ENCODE data around the gene WASL.

DNA sequence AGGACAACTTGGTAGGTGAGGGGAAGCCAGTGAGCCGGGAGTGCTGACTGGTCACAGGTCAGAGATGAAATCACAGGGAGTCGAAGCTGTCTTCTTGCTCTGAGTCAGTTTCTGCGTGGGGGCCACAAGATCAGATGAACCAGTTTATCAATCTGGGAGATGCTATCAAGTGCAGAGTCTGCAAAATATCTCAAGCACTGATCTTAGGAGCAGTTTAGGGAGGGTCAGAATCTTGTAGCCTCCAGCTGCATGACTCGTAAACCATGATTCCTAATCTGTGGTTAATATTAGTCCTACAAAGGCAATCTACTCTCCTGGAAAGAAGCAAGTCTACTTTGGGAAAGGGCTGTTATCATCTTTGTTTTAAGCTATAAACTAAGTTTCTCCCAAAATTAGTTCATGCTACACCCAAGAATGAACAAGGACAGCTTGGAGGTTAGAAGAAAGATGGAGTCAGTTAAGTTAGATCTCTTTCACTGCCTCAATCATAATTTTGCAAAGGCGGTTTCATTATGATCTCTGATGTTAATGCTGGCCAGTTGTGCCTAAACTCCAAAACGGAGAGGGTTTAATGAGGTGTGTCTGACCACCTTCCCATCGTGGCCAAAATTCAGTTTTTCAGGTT is 101.6 kb downstream of the WASL start:
- TF ChIP-seq, protein P1, sequence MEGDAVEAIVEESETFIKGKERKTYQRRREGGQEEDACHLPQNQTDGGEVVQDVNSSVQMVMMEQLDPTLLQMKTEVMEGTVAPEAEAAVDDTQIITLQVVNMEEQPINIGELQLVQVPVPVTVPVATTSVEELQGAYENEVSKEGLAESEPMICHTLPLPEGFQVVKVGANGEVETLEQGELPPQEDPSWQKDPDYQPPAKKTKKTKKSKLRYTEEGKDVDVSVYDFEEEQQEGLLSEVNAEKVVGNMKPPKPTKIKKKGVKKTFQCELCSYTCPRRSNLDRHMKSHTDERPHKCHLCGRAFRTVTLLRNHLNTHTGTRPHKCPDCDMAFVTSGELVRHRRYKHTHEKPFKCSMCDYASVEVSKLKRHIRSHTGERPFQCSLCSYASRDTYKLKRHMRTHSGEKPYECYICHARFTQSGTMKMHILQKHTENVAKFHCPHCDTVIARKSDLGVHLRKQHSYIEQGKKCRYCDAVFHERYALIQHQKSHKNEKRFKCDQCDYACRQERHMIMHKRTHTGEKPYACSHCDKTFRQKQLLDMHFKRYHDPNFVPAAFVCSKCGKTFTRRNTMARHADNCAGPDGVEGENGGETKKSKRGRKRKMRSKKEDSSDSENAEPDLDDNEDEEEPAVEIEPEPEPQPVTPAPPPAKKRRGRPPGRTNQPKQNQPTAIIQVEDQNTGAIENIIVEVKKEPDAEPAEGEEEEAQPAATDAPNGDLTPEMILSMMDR (IDR thresholded peaks at IDR 0.05), result no peak
- TF ChIP-seq EP300 (IDR thresholded peaks at IDR 0.05), result no peak
